Raji (cell line): ENCODE measurements around the gene KLHL40.

Experiments used
- POLR2A ChIP-seq: IDR thresholded peaks from 2 replicates; pipeline ENCODE4 v1.6.1; 2011; ENCODE audit warnings: low read depth, low read length, control low read depth; ENCODE audit not compliant: insufficient read depth

KLHL40 gene

DNA sequence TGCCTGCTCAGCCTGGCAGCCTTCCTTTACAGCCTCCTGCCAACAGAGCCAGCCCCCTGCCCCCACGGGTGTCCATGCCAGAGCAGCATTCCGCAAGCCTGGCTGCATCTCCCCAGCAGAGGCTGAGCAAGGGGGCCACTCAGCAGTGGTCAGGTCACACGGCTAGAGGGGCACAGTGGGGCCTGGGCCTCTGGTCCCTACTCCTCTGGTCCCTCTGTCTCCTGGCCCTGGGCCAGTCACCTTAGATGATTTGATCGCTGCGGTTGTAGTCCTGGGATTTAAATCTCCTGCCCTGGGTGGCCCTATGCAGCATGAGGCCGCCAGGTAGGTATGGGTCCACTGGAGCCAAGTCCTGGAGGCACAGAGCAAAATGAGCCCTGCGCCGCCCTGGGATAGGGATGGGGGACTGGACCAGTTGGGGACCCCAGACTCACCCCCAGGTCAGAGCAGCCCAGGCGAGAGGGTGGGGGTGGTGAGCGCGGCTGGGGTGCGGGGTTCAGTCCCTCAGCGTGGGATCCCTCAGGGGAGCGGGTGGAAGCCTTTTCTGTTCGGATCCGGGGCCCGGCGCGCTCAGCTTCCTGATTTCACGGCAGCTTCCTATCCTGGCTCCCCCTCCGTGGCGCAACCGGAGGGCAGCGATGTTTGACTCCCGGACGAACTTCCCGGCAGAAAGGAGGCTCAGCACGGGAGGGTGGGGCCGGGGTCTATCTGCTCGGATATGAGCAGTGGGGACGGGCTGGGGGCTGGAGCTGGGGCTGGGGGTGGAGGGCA is 31.6 kb upstream of the KLHL40 start, which contains the start of gene ZBTB47:
TSS of gene ZBTB47 (plus strand) at position 138 of the 771 bp plus-strand sequence. CDS start 4,659 bp downstream, outside the sequence.
- no peak for TF ChIP-seq POLR2A

DNA sequence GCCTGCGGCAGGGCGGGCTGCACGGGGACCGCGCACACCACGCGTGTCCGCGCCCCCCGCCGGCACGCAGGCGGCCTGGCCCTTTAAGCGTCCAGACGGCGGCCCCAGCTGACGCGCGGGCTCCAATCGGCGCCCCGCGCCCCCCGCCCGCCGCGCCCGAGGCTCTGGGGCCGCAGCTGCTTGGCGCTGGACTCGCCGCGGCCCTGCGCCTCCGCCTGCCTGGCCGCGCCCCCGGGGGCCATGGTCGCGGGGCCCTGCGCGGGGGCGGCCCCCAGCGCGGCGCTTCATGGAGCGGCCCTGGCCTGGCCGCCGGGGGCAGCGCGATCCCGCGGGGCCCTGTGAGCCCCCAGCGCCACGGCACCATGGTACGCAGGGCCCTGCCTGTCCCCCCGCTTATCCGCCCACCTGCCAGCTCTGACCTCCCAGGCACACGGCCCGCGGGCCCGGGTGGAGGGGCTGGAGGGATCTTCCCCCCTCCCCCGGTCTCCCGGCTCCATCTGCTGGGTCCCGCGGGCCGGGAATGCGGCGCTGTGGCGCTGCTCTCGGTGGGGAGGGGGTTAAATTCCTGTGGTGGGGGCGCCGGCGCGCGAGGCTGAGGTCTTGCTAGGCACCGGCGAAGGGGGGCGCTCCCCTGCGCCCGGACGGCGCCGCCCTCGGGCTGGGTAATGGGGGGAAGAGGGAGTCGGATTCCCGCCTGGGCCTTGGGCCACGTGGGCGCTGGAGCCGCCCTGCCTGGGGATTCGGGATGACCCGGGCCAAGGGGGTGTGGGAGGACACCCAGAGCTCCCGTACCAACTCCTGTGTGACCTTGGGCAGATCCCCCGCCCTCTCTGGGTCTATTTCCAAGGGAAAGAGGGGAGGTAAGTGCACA is 30.8 kb upstream of the KLHL40 start:
- no peak for TF ChIP-seq POLR2A

DNA sequence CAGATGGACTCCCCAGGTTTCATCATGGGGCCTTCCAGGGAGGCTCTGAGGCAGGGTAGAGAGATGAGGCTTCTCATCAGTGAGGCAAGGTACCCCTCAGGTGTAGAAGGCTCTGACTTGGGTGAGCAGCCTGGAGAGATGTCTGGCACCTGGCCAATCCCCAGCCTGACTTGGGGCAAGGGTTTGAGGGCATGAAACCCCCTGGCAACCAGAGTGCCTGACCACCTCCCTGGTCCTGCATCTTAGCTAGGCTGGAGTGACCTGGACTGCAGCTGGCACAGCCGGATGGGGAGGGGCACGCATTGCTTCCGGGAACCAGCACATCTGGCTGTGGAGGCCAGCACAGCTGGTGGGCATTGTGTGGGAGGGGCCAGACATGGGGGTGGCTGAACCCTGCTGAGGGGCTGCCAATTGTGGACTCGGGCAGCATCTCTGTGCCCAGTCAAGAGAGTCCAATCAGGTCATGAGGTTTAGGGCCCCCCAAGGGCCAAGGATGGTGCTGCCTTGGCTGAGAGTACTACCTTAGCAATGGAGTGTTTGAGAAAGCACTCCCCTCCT is 29.9 kb upstream of the KLHL40 start:
- no peak for TF ChIP-seq POLR2A

DNA sequence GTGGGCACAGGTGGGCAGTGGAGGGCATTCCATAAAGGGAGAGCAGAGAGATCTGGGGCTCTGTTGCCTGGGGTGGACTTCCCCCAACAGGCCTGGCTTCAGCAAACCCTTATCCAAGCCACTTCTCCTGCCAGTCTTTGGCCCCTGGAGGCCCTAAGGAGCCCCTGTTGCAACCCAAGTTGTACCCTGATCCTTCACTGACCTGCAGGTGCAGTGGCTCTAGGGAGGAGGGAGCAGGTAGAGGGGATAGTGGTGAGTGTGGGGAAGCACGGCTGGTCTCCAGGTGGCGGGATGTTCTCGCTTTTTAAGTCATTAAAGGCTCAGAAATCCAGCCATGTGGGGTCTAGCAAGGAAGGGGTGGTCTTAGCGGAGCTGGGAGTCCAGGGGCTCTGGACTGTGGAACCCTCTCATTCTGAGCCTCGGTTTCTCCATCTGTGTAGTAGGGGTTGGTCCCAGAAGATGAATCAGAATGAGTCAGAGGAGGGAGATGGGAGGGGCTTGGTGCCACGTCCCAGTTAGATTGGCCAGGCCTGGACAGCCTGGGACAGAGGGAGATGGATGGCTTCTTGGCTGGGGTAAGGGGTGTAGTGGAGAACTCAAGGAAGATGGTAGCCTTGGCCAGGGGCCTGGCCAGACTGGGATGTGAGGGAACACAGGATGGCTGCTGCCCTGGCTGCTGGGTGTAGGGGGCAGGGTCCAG is 29.2 kb upstream of the KLHL40 start:
- TF ChIP-seq POLR2A = no peak

DNA sequence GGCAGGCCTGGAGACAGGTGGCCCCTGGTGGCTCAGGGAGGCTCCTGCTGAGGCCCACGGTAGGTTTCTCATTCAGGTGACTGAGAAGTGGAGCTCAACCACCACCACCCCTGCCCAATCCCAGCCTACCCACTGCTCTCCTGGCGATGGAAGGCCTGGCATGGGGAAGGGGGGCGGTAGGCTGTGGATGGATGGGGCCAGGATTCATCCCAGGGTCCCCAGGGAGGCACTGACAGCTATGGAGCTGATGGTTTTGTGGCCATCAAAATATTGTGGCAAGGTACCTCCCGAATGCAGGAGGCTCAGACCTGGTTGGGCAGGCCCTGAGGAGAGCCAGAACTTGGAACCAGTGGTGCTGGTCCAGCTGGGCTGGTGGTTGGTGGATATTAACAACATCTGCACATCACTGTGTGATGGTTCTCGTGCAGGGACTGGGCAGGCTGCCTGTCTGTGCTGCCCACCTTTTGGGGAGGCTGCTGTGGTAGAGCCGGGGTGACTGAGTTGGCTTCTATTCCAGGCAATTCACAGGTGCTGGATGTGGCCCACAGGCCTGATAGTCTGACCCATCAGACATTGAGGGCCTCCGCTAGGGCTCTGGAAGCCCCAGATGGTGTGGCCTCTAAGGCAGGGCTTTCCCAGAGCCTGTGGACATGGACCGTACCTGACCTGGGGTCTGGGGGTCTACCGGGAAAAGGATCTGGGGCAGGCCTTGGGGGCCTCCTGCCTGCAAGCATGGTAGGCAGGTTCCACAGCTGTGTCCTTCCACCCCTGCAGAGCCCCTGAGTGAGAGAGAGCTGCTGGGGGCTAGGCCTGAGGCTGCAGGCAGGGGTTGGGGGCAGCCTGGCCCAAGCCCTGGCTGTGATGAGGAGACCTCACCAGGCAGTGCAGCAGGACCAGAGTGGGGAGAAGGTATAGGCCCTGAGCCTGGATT is 28.4 kb upstream of the KLHL40 start:
- no peak for TF ChIP-seq POLR2A

DNA sequence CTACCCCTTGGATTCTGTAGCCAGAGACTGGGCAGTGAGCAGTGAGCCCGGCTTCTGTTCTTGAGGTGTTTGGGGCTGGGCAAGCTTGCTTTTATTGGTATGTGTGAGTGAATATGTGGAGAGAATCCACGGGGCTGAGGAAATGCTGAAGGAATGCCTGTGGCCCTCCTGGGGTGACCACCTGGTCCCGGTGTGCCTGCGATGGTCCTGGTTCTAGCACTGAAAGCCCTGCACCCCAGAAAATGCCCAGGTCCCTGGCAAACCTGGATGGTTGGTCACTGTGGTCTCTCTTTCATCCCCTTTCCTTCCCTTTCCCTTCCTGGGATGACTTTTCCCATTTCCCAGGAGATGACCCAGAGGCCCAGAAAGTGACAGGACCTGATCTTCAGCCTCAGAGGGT is 27.7 kb upstream of the KLHL40 start:
- no peak for TF ChIP-seq POLR2A

DNA sequence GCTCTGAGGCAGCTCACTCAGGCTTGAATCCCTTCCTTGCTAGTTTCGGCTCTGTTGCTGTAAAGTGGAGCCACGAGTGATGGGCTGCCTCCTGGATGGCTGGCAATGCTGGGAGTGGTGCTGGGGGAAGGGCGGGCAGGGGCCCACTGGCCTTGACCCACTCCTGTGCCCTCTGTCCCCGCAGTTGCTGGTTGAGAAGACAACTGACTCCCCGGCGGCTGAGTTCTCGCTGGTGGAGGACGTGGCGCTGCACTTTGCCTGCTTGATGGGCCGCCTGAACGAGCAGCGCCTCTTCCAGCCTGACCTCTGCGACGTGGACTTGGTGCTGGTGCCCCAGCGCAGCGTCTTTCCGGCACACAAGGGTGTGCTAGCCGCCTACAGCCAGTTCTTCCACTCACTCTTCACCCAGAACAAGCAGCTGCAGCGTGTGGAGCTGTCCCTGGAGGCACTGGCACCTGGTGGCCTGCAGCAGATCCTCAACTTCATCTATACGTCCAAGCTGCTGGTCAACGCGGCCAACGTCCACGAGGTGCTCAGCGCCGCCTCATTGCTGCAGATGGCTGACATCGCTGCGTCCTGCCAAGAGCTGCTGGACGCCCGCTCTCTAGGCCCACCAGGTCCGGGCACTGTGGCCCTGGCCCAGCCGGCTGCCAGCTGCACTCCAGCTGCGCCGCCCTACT is 27.1 kb upstream of the KLHL40 start:
- no peak for TF ChIP-seq POLR2A

DNA sequence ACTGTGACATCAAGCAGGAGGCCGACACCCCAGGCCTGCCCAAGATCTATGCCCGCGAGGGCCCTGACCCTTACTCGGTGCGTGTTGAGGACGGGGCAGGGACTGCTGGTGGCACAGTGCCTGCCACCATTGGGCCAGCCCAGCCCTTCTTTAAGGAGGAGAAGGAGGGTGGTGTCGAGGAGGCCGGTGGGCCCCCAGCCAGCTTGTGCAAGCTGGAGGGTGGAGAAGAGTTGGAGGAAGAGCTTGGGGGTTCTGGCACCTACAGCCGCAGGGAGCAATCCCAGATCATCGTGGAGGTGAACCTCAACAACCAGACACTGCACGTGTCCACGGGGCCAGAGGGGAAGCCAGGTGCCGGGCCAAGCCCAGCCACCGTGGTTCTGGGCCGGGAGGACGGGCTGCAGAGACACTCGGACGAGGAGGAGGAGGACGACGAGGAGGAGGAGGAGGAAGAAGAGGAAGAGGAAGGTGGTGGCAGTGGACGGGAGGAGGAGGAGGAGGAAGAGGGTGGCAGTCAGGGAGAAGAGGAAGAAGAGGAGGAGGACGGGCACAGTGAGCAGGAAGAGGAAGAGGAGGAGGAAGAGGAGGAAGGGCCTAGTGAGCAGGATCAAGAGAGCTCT is 26.5 kb upstream of the KLHL40 start:
- TF ChIP-seq POLR2A = no peak

DNA sequence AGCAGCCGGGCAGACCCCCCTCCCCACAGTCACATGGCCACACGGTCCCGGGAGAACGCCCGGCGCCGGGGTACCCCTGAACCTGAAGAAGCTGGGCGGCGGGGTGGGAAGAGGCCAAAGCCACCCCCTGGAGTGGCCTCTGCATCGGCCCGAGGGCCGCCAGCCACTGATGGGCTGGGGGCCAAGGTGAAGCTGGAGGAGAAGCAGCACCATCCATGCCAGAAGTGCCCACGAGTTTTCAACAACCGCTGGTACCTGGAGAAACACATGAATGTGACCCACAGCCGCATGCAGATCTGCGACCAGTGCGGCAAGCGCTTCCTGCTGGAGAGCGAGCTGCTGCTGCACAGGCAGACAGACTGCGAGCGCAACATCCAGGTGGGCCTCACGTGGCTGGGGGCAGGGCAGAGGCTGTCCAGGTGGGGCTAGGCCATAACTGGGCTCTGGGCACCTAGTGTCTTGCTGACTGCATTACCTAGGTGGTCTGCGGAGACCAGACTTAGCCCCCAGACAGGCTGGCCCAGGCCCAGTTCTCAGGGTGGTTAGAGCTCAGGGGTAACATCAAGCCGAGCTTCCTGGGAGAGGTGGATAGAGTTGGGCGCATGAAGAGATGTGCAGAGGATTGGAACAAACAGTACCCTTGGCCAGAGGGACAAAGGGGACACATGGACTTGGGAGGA is 25.7 kb upstream of the KLHL40 start:
- no peak for TF ChIP-seq POLR2A

DNA sequence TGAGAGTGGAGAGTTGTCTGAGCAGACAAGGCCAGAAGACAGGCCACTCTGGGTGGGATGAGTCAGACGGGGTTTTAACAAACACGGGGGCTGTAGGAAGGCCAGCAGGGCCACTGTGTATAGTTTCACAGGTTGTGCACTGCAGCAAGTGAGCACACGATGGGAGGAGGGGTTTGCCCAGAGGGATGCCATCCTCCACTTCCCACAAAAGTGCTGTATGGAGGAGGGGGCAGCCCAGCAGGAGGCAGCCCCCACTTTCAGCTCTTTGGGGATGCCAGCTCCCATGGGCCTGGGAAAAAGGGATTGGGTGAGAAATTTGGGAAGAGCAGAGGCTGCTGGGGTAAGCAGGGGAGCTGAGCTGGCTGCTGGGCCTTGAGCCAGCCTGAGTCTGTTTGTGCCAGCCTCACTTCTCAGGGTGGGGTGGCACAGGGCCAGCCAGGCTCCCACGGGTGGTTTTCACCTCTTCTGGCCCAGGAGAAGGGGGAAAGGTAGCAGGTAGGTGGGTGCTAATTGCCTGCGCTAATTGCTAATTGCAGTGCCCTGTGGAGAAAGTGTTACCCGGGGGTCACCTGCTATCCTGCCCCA is 25.1 kb upstream of the KLHL40 start:
- no peak for TF ChIP-seq POLR2A

DNA sequence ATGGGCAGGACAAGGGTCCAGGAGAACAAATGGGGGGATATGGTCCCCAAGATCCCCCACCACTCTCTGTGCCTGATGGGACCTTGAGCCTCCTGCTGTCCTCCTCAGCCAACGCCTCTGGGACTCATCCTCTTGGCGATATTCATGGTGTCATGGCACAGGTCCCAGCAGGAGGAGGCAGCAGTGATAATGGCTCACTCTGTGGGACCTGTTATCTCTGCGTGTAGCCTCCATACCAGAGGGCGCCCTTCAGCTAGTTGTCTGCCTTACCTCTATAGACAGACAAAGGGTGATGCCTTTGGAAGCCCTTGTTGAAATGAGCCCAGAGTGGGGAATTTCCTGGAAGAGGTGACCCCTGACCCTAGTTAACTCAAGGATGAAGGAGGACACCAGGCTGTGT is 24.4 kb upstream of the KLHL40 start:
- no peak for TF ChIP-seq POLR2A

DNA sequence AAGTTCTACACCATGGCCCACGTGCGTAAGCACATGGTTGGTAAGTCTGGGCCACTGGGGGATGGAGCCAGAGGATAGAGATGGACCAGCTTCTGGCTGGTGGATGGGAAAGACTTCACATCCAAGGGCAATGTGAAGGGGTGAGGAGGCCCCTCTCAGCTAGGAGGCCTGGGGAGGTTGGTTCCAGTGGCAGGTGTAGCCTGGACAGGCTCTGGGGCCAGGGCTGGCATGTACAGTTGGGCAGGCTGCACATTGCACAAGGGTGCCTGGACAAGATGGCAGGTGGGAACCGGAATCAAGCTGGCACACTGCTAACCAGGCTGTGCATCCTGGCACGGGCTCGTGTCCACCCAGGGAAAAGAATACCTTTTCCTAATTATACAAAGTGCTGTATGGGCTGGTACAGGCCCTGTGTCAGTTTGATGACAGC is 23.7 kb upstream of the KLHL40 start:
- TF ChIP-seq POLR2A = no peak
